Body of pancreas (tissue), 4 donors: ENCODE results near the gene EPS15. TPM values are rescaled to one million over a fixed set of nuclear protein-coding genes. Genes with fewer than 3 reads are reported as not detected.
"Not testable (repeated sequence)": the region's sequence is repeated elsewhere in the genome, so short reads cannot be mapped to it uniquely, and the experiment has no call there.

Experiments used
- ATAC-seq: fragments of 150-250 bp; one replicate; pipeline ENCODE4 v1.9.1; 2016
- DNase-seq, 4 donors: peaks; one replicate each; pipeline ENCODE4 v3.0.0-alpha.2; 2019
- H3K27ac ChIP-seq, 4 donors: fragments of 200-600 bp; sonication (generic); 1 replicate in 3 of 4; 2 replicates in 1 of 4; pipeline versions ENCODE4 v1.5.1 to v1.6.1; 2016 to 2019; ENCODE audit warnings: mild to moderate bottlenecking in 1 of 4, mixed read lengths in 1 of 4, moderate library complexity in 1 of 4
- H3K27me3 ChIP-seq, 2 donors: fragments of 200-600 bp; sonication (generic); one replicate each; pipeline ENCODE4 v1.6.0; 2016; ENCODE audit warnings: mild to moderate bottlenecking in 1 of 2
- H3K36me3 ChIP-seq, 2 donors: fragments of 200-600 bp; sonication (generic); replicated peaks in 1 of 2; 2 replicates each; pipeline ENCODE4 v1.5.1; 2016; ENCODE audit warnings: low read depth in 2 of 2; ENCODE audit not compliant: insufficient read depth in 1 of 2
- H3K4me1 ChIP-seq: fragments of 200-600 bp; sonication (generic); one replicate; pipeline ENCODE4 v1.6.0; 2016
- H3K4me3 ChIP-seq, 2 donors: fragments of 200-600 bp; sonication (generic); 1 replicate in 1 of 2; 2 replicates in 1 of 2; pipeline ENCODE4 v1.5.1; 2016 to 2019
- H3K9me3 ChIP-seq, 3 donors: fragments of 200-600 bp; sonication (generic); 1 replicate in 2 of 3; 2 replicates in 1 of 3; pipeline ENCODE4 v1.5.1; 2016
- POLR2A ChIP-seq, 3 donors: fragments of 450-650 bp; IDR thresholded peaks; one replicate each; pipeline ENCODE4 v1.6.1; 2016; ENCODE audit warnings: antibody characterized with exemption in 3 of 3, mild to moderate bottlenecking in 2 of 3
- WGBS, 2 donors: methylation state at CpG; one replicate each; pipeline ENCODE4 v1.1.5; 2017; 5-methylcytosine and 5-hydroxymethylcytosine counted together
- intact Hi-C: fragments of 100-400 bp; cut with DNase I; formaldehyde crosslinking; loops from one replicate; pipeline ENCODE4 v1.15.1; 2023
- total RNA-seq, 2 donors: library from RNA; depleted of rRNA; stranded (reverse); fragments of >200 nt; gene quantifications; one replicate each; pipeline ENCODE4 v1.1.0, GENCODE V29; 2016
- TF ChIP-seq, protein P1 (sequence below), 7 experiments: fragments of 450-650 bp in 4 of 7; fragments of 200-600 bp in 3 of 7; sonication (generic) in 3 of 7; IDR thresholded peaks; one replicate each; pipeline ENCODE4 v1.5.1; 2016 to 2019; ENCODE audit warnings: antibody characterized with exemption in 7 of 7

The EPS15 gene
- total RNA-seq, 2 donors from 2014 or later = 37.4 to 46.8 TPM

DNA sequence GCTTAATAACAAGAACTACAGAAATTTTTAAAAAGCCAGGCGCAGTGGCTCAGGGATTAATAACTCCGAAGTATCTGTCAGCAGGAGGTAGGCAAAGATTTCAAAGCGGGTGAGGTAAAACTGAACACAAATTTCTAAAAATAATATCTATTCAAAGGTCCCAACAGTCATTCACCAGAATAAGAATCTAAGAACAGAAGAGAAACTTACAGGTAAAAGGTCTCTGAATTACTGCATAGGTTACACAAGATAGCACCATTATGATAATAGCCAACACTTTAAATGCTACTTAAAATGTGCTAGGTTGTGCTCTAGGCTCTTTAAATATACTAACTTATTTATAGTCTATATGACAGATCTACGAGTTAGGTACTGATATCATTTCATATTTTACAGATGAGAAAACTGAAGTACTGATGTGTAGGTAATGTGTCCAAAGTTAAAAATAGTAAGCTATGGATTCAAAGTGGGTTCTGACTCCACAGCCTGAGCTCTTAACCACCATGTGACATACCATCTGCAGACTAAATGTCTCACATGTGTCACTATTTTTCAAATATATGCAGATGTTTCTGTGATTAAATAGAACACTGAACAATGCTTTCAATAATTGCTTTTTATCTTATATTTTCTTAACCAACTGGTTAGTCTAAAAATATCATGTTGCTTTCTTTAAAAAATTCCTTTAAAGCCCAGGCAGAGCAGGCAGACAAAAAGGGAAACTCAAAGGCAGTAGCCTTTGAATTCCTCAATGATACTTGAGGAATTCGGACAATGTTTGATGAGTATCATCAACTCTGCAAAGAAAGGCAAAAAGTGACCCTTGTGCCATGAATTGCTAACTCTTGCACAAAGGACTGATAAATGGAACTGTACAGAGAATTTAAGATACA lies 108.3 kb downstream of the EPS15 start:
- ATAC-seq (no peak), DNase-seq (no peak)
- H3K4me1 ChIP-seq = no peaks in the 10 kb centered on the region
- no peaks in the 10 kb centered on the region for H3K27me3 ChIP-seq
- H3K27ac ChIP-seq = no peak overlapping the region
- 84 to 91% methylated on average over 5 of the region's 5 CpGs for WGBS, 2 donors
- H3K4me3 ChIP-seq = no peak overlapping the region
- H3K9me3 ChIP-seq = no peaks in the 10 kb centered on the region
- TF ChIP-seq, protein P1, sequence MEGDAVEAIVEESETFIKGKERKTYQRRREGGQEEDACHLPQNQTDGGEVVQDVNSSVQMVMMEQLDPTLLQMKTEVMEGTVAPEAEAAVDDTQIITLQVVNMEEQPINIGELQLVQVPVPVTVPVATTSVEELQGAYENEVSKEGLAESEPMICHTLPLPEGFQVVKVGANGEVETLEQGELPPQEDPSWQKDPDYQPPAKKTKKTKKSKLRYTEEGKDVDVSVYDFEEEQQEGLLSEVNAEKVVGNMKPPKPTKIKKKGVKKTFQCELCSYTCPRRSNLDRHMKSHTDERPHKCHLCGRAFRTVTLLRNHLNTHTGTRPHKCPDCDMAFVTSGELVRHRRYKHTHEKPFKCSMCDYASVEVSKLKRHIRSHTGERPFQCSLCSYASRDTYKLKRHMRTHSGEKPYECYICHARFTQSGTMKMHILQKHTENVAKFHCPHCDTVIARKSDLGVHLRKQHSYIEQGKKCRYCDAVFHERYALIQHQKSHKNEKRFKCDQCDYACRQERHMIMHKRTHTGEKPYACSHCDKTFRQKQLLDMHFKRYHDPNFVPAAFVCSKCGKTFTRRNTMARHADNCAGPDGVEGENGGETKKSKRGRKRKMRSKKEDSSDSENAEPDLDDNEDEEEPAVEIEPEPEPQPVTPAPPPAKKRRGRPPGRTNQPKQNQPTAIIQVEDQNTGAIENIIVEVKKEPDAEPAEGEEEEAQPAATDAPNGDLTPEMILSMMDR (IDR thresholded peaks at IDR 0.05) = no peak
- no peak for TF ChIP-seq POLR2A (IDR thresholded peaks at IDR 0.05)
- H3K36me3 ChIP-seq = peaks cover 2 to 11% of the 10 kb centered on the region in 2 donors
- intact Hi-C loops = no loop called here

- peaks cover 7 to 12% of the 10 kb centered on the region in 2 donors for H3K36me3 ChIP-seq
- H3K9me3 ChIP-seq, H3K27me3 ChIP-seq, H3K27ac ChIP-seq, ATAC-seq, DNase-seq, intact Hi-C loops, H3K4me3 ChIP-seq, H3K4me1 ChIP-seq: not testable (repeated sequence)
- WGBS, 2 donors = 97 to 98% methylated on average over 7 of the region's 7 CpGs
Measured at GRCh38 chr1:51409755-51410541, 109.1 kb downstream of the EPS15 start.

DNA sequence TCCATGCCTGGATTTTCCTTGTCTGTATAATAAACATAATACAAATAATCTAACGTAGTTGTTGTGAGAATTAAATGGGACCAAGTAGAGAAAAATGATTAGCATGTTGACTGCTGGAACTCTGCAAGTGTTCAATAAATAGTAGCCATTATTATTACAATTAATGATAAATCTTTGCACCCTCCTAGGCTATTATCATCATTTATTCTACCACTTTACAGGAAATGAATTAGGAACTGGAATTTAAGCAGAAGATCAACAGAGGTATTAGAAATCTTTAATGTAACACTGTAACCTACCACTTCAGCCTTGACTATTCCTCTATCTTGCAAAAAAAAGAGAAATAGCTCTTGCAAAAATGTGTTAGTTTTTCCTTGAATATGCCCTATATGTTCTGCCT lies 126.8 kb downstream of the EPS15 start:
- no peak for DNase-seq
- ATAC-seq = no peak
- 95 to 98% methylated on average over 1 of the region's 1 CpG for whole genome bisulfite sequencing, 2 donors
- TF ChIP-seq, protein P1 (IDR thresholded peaks at IDR 0.05) = no peak
- TF ChIP-seq POLR2A (IDR thresholded peaks at IDR 0.05) = no peak
- H3K27ac ChIP-seq = no peak overlapping the region
- H3K4me1 ChIP-seq = no peaks in the 10 kb centered on the region
- H3K9me3 ChIP-seq = no peaks in the 10 kb centered on the region
- H3K36me3 ChIP-seq = no peaks in the 10 kb centered on the region
- intact Hi-C loops = no loop called here
- no peaks in the 10 kb centered on the region for H3K27me3 ChIP-seq
- H3K4me3 ChIP-seq = no peak overlapping the region

GRCh38 chr1:51390641-51391040 lies 128.4 kb downstream of the EPS15 start:
- 82 to 100% methylated on average over 1 to 2 of the region's 2 CpGs for WGBS, 2 donors
- H3K27ac ChIP-seq, H3K4me1 ChIP-seq, ATAC-seq, H3K36me3 ChIP-seq, H3K4me3 ChIP-seq, DNase-seq, H3K9me3 ChIP-seq, H3K27me3 ChIP-seq, intact Hi-C loops: not testable (repeated sequence)

DNA sequence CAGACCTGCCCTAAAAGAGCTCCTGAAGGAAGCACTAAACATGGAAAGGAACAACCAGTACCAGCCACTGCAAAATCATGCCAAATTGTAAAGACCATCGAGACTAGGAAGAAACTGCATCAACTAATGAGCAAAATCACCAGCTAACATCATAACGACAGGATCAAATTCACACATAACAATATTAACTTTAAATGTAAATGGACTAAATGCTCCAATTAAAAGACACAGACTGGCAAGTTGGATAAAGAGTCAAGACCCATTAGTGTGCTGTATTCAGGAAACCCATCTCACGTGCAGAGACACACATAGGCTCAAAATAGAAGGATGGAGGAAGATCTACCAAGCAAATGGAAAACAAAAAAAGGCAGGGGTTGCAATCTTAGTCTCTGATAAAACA lies 131.8 kb downstream of the EPS15 start:
- H3K9me3 ChIP-seq, ATAC-seq, H3K27me3 ChIP-seq, H3K36me3 ChIP-seq, DNase-seq, H3K4me1 ChIP-seq, H3K27ac ChIP-seq, intact Hi-C loops, H3K4me3 ChIP-seq: not testable (repeated sequence)
- 97 to 100% methylated on average over 2 to 3 of the region's 3 CpGs for WGBS, 2 donors

DNA sequence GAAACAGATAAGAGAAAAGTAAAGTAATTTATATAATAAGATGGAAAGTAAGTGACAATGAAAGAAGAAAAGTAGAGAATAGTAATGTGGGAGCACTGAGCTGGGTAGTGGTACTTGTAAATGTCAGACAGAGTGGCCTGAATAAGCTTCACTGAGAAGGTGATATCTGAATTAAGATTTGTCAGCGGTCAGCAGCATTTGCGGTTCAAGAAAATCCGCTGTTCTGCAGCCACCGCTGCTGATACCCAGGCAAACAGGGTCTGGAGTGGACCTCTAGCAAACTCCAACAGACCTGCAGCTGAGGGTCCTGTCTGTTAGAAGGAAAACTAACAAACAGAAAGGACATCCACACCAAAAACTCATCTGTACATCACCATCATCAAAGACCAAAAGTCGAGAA lies 132.8 kb downstream of the EPS15 start:
- DNase-seq, intact Hi-C loops, H3K27ac ChIP-seq, ATAC-seq, H3K4me3 ChIP-seq, H3K36me3 ChIP-seq, H3K9me3 ChIP-seq, H3K27me3 ChIP-seq, H3K4me1 ChIP-seq: not testable (repeated sequence)
- WGBS, 2 donors = 96 to 97% methylated on average over 5 of the region's 5 CpGs
